Fibroblast of skin of back (primary cell): ENCODE data around the gene USP20.

Source experiments
- DNase-seq: peaks from one replicate; pipeline ENCODE4 v3.0.0-alpha.2; 2013

The USP20 gene

GRCh38 chr9:129858167-129858962 is 23.1 kb downstream of the USP20 start:
- no peak for DNase-seq

DNA sequence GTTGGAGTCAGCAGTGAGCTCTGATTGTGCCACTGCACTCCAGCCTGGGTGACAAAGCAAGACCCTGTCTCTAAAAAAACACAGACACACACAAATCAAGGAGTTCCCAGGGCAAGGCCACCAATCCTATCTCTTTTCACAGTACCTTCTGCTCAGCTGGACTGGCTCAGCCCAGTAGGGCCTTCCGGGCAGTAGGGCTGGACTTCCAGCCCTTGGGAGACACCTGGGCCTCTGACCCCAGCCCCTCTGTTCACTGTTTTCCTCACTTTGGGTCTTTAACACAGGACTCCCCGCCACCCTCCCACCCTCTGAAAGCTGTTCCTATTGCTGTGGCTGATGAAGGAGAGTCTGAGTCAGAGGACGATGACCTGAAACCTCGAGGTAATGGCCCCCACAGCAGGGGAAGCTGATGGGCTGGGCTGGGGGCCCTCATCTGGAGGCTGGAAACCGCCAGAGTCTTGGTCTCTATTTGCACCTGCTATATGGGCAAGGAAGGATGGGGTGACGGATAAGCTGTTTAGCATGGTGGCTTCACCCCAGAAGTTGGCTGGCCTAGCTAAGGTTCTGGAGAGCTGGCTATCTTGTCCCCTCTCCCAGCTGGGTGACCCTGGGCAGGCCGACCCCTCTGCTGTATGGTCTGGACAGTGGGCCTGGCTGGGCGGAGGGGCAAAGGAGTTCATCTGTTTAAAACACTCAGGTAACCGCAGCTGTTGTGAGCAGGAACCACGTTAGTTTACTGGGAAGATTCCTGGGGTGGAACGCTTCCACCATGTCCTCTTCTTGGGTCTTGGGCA is 25.6 kb downstream of the USP20 start:
- no peak for DNase-seq

- no peak for DNase-seq
These were observed 26.2 kb downstream of the USP20 start for GRCh38 chr9:129861447-129861827.

DNA sequence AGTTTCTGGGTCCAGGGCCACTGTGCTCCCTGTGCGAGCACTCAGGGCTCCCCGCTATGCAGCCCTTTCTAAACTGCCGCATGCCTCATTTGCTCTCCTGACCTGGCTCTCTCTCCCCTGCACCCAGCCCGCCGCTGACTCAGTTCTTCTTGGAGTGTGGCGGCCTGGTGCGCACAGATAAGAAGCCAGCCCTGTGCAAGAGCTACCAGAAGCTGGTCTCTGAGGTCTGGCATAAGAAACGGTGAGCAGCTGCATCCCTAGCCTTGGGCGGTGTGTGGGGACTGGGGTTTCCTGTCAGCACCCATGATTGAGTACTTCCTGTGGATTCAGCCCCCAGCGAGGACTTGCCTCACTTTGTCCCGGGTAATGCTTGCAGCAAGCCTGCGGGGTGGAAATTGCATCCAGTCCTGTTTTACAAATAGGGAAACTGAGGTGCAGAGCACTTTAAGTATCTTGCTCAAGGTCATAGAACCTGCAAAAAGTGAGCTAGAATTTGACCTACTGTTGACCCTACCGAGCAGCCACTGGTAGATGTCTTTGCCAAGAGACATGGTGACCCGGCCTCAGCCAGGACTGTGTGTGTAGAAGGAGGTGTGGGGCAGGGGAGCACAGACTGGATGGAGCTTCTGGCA is 27.9 kb downstream of the USP20 start:
- peak; percentile 65 for DNase-seq

DNA sequence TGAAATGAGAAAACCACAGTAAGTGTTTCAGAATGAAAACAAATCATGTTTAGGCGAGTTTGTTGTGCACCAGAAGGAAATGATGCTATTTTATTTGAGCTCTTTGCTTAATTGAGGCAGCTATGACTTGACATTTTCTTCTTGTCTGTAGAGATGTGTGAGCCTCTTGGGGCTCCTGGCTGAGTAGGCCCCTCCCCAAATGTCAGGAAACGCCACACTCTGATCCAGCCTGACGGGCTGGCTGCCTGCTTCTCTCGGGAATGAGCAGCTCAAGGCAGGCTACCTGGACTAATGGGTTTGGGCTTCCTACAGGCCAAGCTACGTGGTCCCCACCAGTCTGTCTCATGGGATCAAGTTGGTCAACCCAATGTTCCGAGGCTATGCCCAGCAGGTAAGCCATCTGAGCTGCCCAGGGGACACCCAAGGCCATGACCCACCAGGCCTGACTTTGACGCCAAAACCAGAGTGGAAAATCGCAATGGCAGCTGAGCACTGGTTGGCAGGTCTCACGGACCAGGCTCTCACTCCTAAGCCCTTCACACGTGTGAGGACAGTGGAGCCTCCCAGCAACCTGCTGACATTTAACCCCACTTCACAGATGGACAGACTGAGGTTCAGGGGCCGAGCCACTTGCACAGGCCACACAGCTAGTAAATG is 29.9 kb downstream of the USP20 start:
- no peak for DNase-seq

DNA sequence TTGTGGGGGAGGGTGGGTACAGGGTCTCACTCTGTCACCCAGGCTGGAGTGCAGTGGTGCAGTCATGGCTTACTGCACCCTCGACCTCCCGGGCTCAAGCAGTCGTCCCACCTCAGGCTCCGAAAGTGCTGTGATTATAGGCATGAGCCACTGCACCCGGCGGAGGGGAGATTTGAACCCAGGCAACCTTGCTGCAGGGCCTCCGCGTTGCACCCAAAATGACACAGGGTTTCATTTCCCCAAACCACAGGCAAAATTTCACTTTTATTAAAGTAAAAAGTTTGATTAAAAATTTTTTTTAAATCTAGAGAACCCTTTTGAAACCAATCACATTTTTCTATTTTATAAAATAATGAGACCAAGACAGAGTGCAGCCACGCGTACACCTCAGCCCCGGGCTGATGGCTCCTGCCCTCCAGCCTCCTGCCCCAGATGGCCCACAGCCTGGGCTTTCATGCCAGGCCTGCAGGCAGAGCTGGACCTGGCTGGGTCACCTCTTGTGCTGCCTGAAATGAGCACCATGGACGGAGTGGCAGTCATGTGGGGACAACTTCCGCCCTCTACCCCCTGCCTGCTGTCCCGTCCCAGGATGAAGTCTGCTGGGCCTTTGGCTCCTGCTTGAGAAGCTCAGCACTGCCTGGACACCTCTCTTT is 30.5 kb downstream of the USP20 start:
- no peak for DNase-seq

DNA sequence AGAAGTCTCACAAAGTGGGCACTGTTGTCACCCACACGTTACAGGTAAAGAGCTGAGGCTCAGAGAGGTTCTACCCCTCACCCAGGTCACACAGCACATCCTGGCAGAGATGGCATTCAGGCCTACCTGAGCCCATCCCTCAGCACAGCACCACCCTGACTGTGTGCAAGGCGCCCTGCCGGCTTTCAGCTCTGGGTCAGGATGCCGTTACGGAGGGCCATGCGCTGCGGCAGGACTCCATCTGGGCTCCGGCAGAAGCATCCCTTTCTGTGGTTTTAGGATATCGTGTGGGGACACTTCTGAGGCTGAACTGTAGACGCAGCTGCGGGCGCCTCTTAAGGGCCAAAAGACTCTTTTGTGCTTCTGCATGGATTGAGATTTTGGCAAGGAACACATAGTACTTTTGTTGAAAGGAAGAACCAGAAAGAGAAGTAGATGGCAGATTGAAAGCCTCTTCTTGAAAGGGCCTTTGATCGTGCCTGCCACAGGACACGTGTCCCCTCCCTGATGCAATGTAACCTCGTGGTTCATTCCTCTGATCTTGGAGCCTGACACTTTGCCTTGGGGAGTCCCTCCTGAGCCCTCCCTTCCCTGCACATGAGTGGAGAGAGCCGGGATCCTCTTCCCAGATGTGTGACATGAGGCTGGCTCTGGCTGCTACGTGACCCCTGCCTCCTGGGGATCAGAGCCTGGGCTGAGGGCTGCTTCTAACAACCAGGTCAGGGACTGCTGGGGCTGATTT is 31.3 kb downstream of the USP20 start:
- no peak for DNase-seq

DNA sequence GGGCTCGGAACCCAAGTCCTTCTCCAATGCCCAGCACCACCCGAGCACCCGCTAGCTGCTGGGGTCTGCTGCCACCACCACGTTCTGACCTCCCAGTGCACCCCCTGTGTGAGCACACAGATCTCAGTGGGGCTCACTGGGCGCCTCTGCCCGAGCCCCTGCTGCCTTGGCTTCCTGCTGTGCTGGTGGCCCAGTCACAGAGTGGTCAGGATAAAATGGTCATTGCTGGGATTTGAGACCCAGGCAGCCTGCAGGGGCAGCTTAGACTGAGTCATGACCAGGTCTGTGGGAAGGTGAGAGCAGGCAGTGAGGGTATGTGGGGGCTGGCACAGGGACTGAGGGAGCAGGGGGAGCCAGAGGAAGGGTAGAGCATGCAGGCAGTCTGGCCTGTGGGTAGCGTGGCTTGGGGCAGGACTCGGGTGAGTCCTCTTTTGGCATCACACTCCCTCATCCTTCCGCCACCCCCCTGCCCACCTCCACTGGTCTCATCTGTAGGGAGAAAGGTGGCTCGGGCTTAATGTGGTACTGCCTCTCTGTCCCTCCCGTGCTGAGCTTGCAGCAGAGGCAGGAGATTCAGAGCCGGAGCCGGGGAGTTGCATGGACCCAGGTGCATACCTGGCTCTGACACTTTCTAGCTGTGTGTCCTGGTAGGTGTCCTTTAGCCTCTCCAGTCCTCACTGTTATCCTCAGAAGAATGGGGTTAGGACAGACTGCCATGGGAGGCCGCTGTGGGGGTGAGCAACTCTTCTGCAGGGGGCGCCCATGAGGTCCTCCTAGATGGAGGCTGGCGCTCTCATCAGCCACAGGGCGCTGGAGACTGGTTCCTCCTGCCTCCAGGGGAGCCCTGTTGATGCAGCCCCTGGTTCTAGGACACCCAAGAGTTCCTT is 32.1 kb downstream of the USP20 start:
- no peak for DNase-seq

DNA sequence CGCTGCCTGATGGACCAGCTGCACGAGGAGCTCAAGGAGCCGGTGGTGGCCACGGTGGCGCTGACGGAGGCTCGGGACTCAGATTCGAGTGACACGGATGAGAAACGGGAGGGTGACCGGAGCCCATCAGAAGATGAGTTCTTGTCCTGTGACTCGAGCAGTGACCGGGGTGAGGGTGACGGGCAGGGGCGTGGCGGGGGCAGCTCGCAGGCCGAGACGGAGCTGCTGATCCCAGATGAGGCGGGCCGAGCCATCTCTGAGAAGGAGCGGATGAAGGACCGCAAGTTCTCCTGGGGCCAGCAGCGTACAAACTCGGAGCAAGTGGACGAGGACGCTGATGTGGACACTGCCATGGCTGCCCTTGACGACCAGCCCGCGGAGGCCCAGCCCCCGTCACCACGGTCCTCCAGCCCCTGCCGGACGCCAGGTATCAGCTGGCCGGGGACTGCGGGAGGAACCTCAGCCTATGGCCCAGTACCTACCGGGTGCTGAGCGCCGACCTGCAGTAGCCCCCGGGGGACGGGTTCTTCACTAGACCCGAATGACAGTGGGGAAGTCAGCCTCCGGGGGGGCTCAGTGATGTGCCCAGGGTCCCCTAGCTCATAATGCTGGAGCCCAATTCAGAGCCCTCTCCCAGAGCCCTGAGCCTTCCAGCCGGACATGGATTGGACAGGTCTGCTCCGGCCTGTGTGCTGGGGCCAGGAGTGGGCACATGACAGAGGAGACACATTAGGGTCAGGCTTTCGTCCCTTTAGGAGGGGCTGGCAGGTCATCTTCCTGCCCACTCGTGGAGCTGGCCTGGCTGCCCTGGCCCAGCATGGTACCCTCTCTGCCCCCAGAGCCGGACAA is 33.0 kb downstream of the USP20 start:
- no peak for DNase-seq

GRCh38 chr9:129868872-129869486 is 33.7 kb downstream of the USP20 start:
- no peak for DNase-seq

DNA sequence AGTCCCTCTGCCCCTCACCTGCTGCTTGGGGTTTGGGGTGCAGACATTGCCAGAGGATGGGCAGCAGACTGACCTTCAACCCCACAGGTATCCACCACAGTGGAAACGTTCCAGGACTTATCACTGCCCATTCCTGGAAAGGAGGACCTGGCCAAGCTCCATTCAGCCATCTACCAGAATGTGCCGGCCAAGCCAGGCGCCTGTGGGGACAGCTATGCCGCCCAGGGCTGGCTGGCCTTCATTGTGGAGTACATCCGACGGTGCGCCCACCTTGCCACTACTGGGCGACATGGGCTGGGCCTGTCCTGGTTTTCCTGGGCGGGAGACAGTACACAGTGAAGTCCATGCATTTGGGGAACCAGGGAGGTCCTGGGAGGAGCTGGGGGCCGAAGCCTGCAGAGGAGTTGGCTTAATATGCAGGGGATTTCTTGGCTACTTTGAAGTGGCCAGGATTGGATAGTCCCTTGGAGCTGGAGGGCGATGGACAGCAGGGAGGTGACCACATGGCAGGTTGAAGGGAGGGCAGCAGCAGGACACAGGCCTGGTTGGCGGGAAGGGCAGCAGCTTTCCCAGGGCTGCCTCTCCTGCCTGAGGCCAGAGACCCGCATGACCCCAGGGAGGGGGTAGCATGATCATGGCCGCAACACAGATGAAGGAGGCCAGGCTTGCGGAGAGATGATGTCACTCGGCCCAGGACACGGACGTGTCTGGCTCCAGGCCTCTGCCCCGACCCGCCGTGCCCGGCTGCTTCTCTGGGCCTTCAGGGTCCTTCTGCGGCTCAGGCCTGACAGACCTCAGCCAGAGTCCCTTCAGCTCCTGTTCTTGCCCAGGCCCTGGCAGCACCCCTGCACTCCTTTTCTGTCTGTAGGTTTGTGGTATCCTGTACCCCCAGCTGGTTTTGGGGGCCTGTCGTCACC is 34.6 kb downstream of the USP20 start:
- DNase-seq: no peak

DNA sequence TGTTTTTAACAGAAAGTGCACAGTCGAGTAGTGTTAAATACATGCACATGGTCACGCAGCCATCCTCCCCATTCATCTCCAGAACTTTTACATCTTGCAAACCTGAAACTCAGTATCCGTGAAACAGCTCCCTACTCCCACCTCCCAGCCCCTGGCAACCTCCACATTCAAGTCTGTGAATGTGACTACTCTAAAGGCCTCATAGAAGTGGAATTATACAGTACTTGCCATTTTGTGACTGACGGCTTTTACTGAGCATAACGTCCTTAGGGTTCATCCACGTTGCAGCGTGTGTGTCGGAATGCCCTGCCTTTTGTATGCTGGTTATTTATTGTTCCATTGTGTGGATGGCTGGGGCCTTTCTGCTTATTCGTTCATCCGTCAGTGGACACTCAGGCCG is 35.8 kb downstream of the USP20 start:
- no peak for DNase-seq

- no peak for DNase-seq
These were observed 38.4 kb downstream of the USP20 start for GRCh38 chr9:129873563-129874190.

- no peak for DNase-seq
These were observed 39.2 kb downstream of the USP20 start for GRCh38 chr9:129874261-129875101.

DNA sequence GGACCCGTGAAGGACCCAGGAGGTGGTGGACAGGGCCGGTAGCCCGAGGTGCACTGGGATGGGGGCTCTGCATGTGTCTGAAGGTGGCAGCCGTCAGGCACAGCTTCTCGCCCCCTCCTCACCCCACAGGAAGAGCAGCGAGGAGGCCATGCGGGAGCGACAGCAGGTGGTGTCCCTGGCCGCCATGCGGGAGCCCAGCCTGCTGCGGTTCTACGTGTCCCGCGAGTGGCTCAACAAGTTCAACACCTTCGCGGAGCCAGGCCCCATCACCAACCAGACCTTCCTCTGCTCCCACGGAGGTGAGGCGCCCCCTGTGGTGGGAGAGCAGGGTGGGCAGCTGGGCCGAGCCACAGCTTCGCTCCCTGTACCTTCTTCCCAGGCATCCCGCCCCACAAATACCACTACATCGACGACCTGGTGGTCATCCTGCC is 39.9 kb downstream of the USP20 start:
- DNase-seq: no peak

- no peak for DNase-seq
These were observed 40.6 kb downstream of the USP20 start for GRCh38 chr9:129875687-129876395.
